ENCODE data around the gene SRR.

The SRR gene

DNA sequence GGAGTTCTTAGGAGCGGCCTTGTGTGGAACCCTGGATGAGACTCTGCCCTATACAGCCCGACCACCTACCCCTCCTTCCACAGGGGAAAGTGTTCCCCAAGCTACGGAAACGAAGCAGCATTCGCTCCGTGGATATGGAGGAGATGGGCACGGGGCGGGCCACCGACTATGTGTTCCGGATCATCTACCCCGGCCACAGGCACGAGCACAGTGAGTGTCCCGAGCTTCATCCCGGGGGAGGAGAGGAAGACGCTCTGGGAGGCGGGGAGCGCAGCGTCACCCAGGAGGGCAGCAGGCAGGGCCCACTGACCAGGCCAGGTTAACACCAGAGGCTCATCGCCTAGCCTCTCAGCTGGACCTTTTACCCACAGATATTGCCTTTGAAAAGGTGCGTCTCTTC, 61.4 kb downstream of the SRR start:
- Histone ChIP-seq H3K4me3 (no peak overlapping the region), H3K27ac (no peak overlapping the region)

DNA sequence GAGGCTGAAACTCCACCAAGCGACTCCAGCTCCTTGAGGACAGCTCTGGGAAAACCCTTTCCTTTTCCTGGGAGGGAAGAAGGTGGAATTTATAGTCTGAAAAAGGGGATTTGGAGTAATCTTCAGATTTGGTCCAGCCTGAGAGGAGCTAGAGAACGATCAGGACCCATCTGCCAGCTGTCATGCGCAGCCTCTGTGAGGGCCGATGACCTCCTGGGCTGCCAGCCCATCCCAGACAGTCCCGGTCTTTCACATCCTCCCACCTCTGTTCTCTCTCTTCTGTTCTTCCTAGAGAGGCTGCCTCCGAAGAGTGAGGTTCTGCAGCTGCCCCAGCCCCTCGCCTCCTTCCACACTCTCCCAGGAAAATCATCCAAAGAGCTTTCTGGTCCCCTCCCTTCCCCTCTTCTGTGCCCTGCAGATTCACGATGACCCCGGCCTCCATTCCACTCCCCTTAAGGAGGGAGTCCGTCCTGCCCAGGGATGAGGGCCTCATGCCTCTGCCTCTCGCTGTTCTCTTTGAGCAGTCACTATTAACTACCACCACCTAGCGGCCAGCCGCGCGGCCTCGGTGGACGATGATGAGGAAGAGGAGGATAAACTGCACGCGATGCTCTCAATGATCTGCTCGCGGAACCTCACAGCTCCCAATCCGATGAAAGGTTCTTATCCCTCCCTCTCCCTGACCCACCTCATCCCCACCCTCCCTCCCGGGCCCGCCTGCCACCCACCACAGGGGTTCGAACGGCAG, 63.2 kb downstream of the SRR start:
- Histone ChIP-seq H3K27ac (peak overlapping the region in 1 of 21 experiments; percentile 9), H3K4me3 (no peak overlapping the region)

GRCh38 chr17:2368359-2368758, 64.6 kb downstream of the SRR start:
- H3K4me3 ChIP-seq = no peak overlapping the region
- no peak overlapping the region for H3K27ac ChIP-seq

GRCh38 chr17:2369039-2369438, 65.3 kb downstream of the SRR start:
- no peak overlapping the region for H3K4me3 ChIP-seq
- peak overlapping the region in 1 of 21 experiments; percentile 32 for H3K27ac ChIP-seq

DNA sequence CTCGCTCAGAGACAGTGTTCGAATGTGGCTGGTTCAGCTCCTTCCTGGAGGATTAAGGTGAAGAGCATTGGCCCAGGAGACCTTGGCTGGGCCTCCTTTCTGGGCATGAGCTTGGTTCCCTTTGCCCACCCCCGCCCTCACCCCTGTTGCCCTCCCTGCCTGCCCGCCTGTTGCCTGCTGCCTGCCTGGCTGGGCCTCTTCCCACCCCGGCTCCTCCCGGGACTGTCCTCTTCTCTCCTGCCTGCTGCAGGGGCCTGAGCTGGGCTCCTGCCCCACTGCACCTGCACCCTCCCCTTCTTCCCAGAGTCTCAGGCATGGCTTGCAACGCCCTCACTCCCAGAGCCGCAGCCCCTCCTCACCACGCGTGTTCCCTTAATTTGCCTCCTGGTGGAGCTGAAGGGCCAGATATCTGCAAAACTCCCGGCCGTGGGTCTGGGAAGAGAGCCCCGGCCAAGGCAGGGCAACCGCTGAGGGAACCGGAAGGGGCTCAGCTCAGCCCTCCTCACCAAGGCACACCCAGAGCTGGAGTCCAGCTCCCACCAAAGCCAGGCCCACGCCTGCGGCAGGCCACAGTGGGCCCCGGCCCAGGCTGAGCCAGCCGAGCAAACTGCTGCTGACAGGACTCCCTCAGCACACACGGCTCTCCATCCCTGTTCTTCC, 65.9 kb downstream of the SRR start:
- no peak overlapping the region for H3K4me3 ChIP-seq
- H3K27ac ChIP-seq = peak overlapping the region in 6 of 21 experiments; percentile 11 to 43 (median 32)

DNA sequence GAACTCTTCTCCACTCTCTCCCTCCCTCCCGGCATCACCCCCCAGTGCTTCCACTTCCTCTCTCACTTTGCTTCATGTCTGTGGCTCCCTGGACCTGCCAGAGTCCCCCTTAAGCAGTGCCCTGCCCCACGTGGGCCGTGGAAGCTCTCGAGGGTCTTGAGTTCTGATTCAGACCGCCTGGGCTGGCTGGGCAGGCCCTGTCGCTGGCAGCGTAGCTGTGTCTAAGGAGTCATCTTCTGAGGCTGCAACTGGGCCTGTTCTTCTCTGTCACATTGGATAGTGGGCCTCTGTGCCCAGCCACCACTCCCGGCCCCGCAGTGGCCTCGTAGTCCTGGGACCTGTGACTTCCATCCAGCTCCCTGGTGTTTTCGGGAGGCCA, 66.5 kb downstream of the SRR start:
- no peak overlapping the region for H3K4me3 ChIP-seq
- H3K27ac ChIP-seq = peak overlapping the region in 6 of 21 experiments; percentile 11 to 43 (median 32)

DNA sequence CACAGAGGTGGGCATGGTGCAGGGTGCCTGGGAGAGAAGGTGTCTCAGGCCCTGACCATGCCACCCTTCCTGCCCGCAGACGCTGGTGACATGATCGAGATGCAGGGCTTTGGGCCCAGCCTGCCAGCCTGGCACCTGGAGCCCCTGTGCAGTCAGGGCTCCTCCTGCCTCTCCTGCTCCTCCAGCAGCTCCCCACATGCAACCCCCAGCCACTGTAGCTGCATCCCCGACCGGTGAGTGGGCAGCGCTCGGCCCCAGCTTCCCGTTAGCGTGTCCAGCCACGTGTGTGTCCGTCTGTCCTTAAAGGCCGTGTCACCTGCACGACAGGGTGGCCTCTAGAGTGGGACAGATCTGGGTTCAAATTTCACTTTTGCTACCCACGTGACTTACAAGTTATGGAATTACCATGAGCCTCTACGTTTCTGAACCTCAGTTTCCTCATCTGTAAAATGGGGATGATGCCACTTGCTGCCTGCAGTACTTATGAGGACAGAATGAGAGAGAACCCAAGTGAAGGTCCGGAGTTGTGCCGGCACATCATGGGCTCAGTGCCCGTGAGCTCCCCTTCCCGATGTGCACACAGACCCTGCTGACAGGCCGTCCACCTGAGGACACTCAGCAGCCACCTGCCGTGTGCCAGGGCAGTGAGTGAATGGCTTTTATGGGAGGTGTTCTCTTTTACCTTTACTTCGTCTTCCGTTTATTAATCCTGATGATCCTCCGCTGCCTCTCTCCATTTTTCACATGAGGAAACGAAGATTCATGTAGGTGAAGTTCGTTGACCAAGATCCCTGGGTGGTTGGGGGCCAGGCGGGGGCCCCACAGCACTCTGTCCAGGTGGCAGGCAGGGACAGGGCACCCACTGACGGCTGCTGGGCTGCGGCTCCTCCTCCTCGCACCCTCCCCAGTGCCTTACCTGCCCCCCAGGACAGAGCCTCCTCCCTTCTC, 67.7 kb downstream of the SRR start:
- Histone ChIP-seq H3K4me3 (no peak overlapping the region), H3K27ac (no peak overlapping the region)

GRCh38 chr17:2372180-2372579, 68.4 kb downstream of the SRR start:
- H3K4me3 ChIP-seq = no peak overlapping the region
- no peak overlapping the region for H3K27ac ChIP-seq

DNA sequence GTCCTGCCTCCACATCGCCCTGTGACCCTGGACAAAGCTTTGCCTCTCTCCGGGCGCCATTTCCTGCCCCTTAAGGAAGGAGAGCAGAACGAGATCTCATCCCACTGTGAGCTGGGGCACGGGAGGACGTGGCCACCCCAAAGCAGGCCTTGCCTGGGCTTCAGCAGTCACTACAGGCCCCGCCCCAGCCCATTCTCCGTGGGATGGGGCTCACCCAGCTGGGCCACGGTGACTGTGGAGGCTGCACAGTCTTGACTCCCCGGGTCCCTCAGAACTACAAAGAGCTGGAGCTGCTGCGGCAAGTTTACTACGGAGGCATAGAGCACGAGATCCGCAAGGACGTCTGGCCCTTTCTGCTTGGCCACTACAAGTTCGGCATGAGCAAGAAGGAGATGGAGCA, 68.9 kb downstream of the SRR start:
- no peak overlapping the region for H3K4me3 ChIP-seq

GRCh38 chr17:2373179-2373578, 69.4 kb downstream of the SRR start:
- Histone ChIP-seq H3K27ac (no peak overlapping the region), H3K4me3 (no peak overlapping the region)

More for the DNA sequence above, 68.9 kb downstream of the SRR start:
- no peak overlapping the region for H3K27ac ChIP-seq

Data from skin epidermis (tissue), 12 donors.